GM23338 (cell line): Measurements from ENCODE around the gene VSIG10L2. TPM values are rescaled to one million over a fixed set of nuclear protein-coding genes. Genes with fewer than 3 reads are reported as not detected.

Source experiments
- ATAC-seq: fragments of 200-7000 bp; cut with Tn5 transposase; 3 replicates; pipeline ENCODE4 v1.9.1; 2020
- DNase-seq: peaks from one replicate; pipeline ENCODE4 v3.0.0-alpha.2; 2015; ENCODE audit warnings: low spot score
- H2AFZ ChIP-seq: fragments of 200-600 bp; sonication (generic); 2 replicates; pipeline ENCODE4 v1.8.0; 2016; ENCODE audit warnings: antibody characterized with exemption, mild to moderate bottlenecking, moderate library complexity
- H3F3A ChIP-seq: fragments of 200-600 bp; sonication (generic); replicated peaks from 2 replicates; pipeline ENCODE4 v1.8.0; 2017; ENCODE audit warnings: antibody characterized with exemption, mixed run types, low read depth
- H3K27ac ChIP-seq: fragments of 200-600 bp; sonication (generic); 2 replicates; pipeline ENCODE4 v1.6.1; 2016; ENCODE audit warnings: low read depth
- H3K27me3 ChIP-seq: fragments of 200-600 bp; sonication (generic); 2 replicates; pipeline ENCODE4 v1.8.0; 2016; ENCODE audit warnings: mild to moderate bottlenecking, mixed run types, moderate library complexity; ENCODE audit not compliant: insufficient read depth
- H3K36me3 ChIP-seq: fragments of 200-600 bp; sonication (generic); 2 replicates; pipeline ENCODE4 v1.8.0; 2016; ENCODE audit warnings: mild to moderate bottlenecking; ENCODE audit not compliant: insufficient read depth
- H3K4me1 ChIP-seq: fragments of 200-600 bp; sonication (generic); 2 replicates; pipeline ENCODE4 v1.8.0; 2016; ENCODE audit warnings: mild to moderate bottlenecking, moderate library complexity; ENCODE audit not compliant: insufficient read depth
- H3K4me2 ChIP-seq: fragments of 200-600 bp; sonication (generic); 2 replicates; pipeline ENCODE4 v1.7.1; 2017; ENCODE audit warnings: mixed run types
- H3K4me3 ChIP-seq: fragments of 200-600 bp; sonication (generic); 2 replicates; pipeline ENCODE4 v1.6.1; 2016; ENCODE audit warnings: mixed run types
- H3K79me2 ChIP-seq: fragments of 200-600 bp; sonication (generic); replicated peaks from 2 replicates; pipeline ENCODE4 v1.8.0; 2017; ENCODE audit warnings: mild to moderate bottlenecking; ENCODE audit not compliant: insufficient read depth
- H3K9me2 ChIP-seq: fragments of 200-600 bp; sonication (generic); 2 replicates; pipeline ENCODE4 v1.8.0; 2017; ENCODE audit not compliant: insufficient read depth
- H4K20me1 ChIP-seq: fragments of 200-600 bp; sonication (generic); replicated peaks from 2 replicates; pipeline ENCODE4 v1.8.0; 2017; ENCODE audit warnings: mild to moderate bottlenecking; ENCODE audit not compliant: insufficient read depth
- H3K27ac Mint-ChIP-seq: 2 replicates; pipeline ENCODE4 v1.8.0; 2020; ENCODE audit warnings: inconsistent platforms, mild to moderate bottlenecking, moderate library complexity, mixed read lengths
- H3K27me3 Mint-ChIP-seq: 3 replicates; pipeline ENCODE4 v1.8.0; 2022; ENCODE audit warnings: low read depth, mild to moderate bottlenecking, moderate library complexity, mixed read lengths, inconsistent platforms; ENCODE audit not compliant: insufficient read depth, poor library complexity
- H3K36me3 Mint-ChIP-seq: 3 replicates; pipeline ENCODE4 v1.8.0; 2021; ENCODE audit warnings: low read depth, mild to moderate bottlenecking, inconsistent platforms, moderate library complexity, mixed read lengths
- H3K4me1 Mint-ChIP-seq: 3 replicates; pipeline ENCODE4 v1.8.0; 2020; ENCODE audit warnings: mild to moderate bottlenecking, inconsistent platforms, mixed read lengths
- H3K4me3 Mint-ChIP-seq: 3 replicates; pipeline ENCODE4 v1.8.0; 2021; ENCODE audit warnings: moderate library complexity, mild to moderate bottlenecking, inconsistent platforms, mixed read lengths
- H3K9me3 Mint-ChIP-seq: 3 replicates; pipeline ENCODE4 v1.8.0; 2020; ENCODE audit warnings: moderate library complexity, mild to moderate bottlenecking, inconsistent platforms, mixed read lengths
- CREB1 ChIP-seq: fragments of 250-450 bp; sonication (Bioruptor Pico); IDR thresholded peaks from 2 replicates; pipeline ENCODE4 v1.5.0; 2020; ENCODE audit warnings: low read depth, mild to moderate bottlenecking, moderate library complexity
- ETS1 ChIP-seq: IDR thresholded peaks from 2 replicates; pipeline ENCODE4 v1.6.1; 2016; ENCODE audit warnings: antibody characterized with exemption
- EZH2 ChIP-seq: fragments of 200-600 bp; sonication (generic); IDR thresholded peaks from one replicate; pipeline ENCODE4 v1.8.0; 2017; ENCODE audit warnings: antibody characterized with exemption, mild to moderate bottlenecking, low read depth; ENCODE audit not compliant: unreplicated experiment
- EZH2phosphoT487 ChIP-seq: fragments of 200-600 bp; sonication (generic); IDR thresholded peaks from one replicate; pipeline ENCODE4 v1.8.1; 2018; ENCODE audit warnings: antibody characterized with exemption; ENCODE audit not compliant: unreplicated experiment
- JUNB ChIP-seq: IDR thresholded peaks from one replicate; pipeline ENCODE4 v1.6.1; 2016; ENCODE audit warnings: antibody characterized with exemption; ENCODE audit not compliant: unreplicated experiment
- NANOG ChIP-seq: IDR thresholded peaks from 2 replicates; pipeline ENCODE4 v1.6.1; 2016; ENCODE audit warnings: antibody characterized with exemption, borderline replicate concordance
- POLR2AphosphoS5 ChIP-seq: IDR thresholded peaks from 2 replicates; pipeline ENCODE4 v1.6.1; 2016; ENCODE audit warnings: antibody characterized with exemption, low read depth
- REST ChIP-seq: IDR thresholded peaks from one replicate; pipeline ENCODE4 v1.6.1; 2018; ENCODE audit warnings: antibody characterized with exemption; ENCODE audit not compliant: unreplicated experiment
- STAT1 ChIP-seq: IDR thresholded peaks from one replicate; pipeline ENCODE4 v1.6.1; 2016; ENCODE audit warnings: antibody characterized with exemption; ENCODE audit not compliant: unreplicated experiment
- ZNF114 ChIP-seq: fragments of 250-450 bp; sonication (Bioruptor Pico); IDR thresholded peaks from 2 replicates; pipeline ENCODE4 v1.5.0; 2020; ENCODE audit warnings: mild to moderate bottlenecking, moderate library complexity
- ZNF331 ChIP-seq: fragments of 250-450 bp; sonication (Bioruptor Pico); IDR thresholded peaks from 2 replicates; pipeline ENCODE4 v1.5.0; 2020; ENCODE audit warnings: low read depth, mild to moderate bottlenecking, moderate library complexity
- ZNF462 ChIP-seq: fragments of 250-450 bp; sonication (Bioruptor Pico); IDR thresholded peaks from 2 replicates; pipeline ENCODE4 v1.5.0; 2020; ENCODE audit warnings: mild to moderate bottlenecking, moderate library complexity
- polyA plus RNA-seq: library from polyadenylated mRNA; unstranded; fragments of >200 nt; fragmentation: Nextera tagmentation; extraction: Ambion mirVana; gene quantifications from 2 replicates; pipeline ENCODE4 v1.2.1, GENCODE V29; 2016
- total RNA-seq: library from RNA; depleted of rRNA; stranded (reverse); fragments of >200 nt; shearing (Covaris generic); gene quantifications from 2 replicates; pipeline ENCODE4 v1.2.3, GENCODE V29; 2014
- TF ChIP-seq, protein P1 (sequence below), 2 experiments: fragments of 200-600 bp in 1 of 2; sonication (generic) in 1 of 2; conservative IDR thresholded peaks; 2 replicates each; pipeline versions ENCODE4 v1.5.1 to v1.6.1; 2016 to 2017; ENCODE audit warnings: antibody characterized with exemption in 2 of 2, low read depth in 2 of 2, mild to moderate bottlenecking in 2 of 2, moderate library complexity in 1 of 2

Gene VSIG10L2
- total and polyA plus RNA-seq, 2 experiments from 2014 or later = 0.63 TPM; not detected in 1

GRCh38 chr11:125952973-125953372, 7.1 kb downstream of the VSIG10L2 start:
- Histone ChIP-seq H3K9me2 (no peaks in the 10 kb centered on the region), H3K4me2 (no peak overlapping the region), H3K4me1 (peaks cover 4% of the 10 kb centered on the region; the same call in 1 of the 2 replicates), H3K27ac (no peak overlapping the region), H3F3A (no peaks in the 10 kb centered on the region), H3K79me2 (no peaks in the 10 kb centered on the region), H3K36me3 (no peaks in the 10 kb centered on the region), H3K27me3 (no peaks in the 10 kb centered on the region), H3K4me3 (no peak overlapping the region), H4K20me1 (no peaks in the 10 kb centered on the region), H2AFZ (no peak overlapping the region)
- H3K9me3 Mint-ChIP-seq = no peaks in the 10 kb centered on the region; the same call in 2 of the 3 replicates
- H3K4me3 Mint-ChIP-seq = no peak overlapping the region
- H3K4me1 Mint-ChIP-seq = peaks cover 9% of the 10 kb centered on the region
- H3K27me3 Mint-ChIP-seq = peaks cover 4% of the 10 kb centered on the region
- H3K36me3 Mint-ChIP-seq = no peaks in the 10 kb centered on the region; the same call in 2 of the 3 replicates
- ATAC-seq = no peak
- DNase-seq = no peak
- no peak for TF ChIP-seq ZNF462 (CRISPR knock-in tag)
- no peak for TF ChIP-seq STAT1
- no peak for TF ChIP-seq CREB1 (CRISPR knock-in tag)
- no peak for TF ChIP-seq POLR2AphosphoS5
- no peak for TF ChIP-seq ZNF114 (CRISPR knock-in tag)
- no peak for TF ChIP-seq REST
- no peak for TF ChIP-seq EZH2
- no peak for TF ChIP-seq NANOG
- no peak for TF ChIP-seq EZH2phosphoT487
- TF ChIP-seq ETS1 = no peak
- TF ChIP-seq ZNF331 (CRISPR knock-in tag) = no peak
- no peak for TF ChIP-seq JUNB
- TF ChIP-seq, protein P1, sequence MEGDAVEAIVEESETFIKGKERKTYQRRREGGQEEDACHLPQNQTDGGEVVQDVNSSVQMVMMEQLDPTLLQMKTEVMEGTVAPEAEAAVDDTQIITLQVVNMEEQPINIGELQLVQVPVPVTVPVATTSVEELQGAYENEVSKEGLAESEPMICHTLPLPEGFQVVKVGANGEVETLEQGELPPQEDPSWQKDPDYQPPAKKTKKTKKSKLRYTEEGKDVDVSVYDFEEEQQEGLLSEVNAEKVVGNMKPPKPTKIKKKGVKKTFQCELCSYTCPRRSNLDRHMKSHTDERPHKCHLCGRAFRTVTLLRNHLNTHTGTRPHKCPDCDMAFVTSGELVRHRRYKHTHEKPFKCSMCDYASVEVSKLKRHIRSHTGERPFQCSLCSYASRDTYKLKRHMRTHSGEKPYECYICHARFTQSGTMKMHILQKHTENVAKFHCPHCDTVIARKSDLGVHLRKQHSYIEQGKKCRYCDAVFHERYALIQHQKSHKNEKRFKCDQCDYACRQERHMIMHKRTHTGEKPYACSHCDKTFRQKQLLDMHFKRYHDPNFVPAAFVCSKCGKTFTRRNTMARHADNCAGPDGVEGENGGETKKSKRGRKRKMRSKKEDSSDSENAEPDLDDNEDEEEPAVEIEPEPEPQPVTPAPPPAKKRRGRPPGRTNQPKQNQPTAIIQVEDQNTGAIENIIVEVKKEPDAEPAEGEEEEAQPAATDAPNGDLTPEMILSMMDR (conservative IDR thresholded peaks at IDR 0.05; ENCODE audit: low read depth in 2 of 2) = no peak
- no peak overlapping the region for H3K27ac Mint-ChIP-seq
